Upper lobe of left lung (tissue), 4 donors: ENCODE data around the gene TCF7L1.

ENCODE experiments used
- POLR2A ChIP-seq, 4 donors: fragments of 450-650 bp; IDR thresholded peaks; one replicate each; pipeline ENCODE4 v1.5.1; 2016 to 2017; ENCODE audit warnings: antibody characterized with exemption in 4 of 4, mild to moderate bottlenecking in 2 of 4
- POLR2AphosphoS5 ChIP-seq, 2 donors: sonication (generic); formaldehyde crosslinking; IDR thresholded peaks; one replicate each; pipeline ENCODE4 v1.5.1; 2017; ENCODE audit warnings: antibody characterized with exemption in 2 of 2
- TF ChIP-seq, protein P1 (sequence below), 6 experiments: fragments of 450-650 bp in 4 of 6; fragments of 200-600 bp in 2 of 6; sonication (generic) in 2 of 6; IDR thresholded peaks; one replicate each; pipeline ENCODE4 v1.5.1; 2016 to 2019; ENCODE audit warnings: antibody characterized with exemption in 6 of 6

DNA sequence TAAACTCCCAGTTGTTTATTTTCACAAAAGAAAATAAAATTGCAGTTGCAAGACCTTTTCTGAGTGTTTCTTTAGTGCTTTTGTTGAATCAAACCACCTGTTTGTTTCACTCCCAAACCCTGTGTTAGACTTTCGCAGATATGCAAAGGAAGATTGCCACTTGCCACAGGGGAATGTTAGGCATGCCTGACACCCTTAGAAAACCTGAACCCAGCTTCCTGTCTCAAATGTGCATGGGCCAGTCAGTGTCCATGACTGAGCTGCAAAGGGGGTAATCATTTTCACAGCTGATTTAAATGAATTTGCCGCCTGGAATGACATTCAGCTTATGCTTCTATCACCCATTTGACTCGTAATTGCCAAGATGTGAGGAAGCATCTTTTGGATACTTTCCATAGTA lies 177.1 kb downstream of the TCF7L1 start:
- TF ChIP-seq, protein P1, sequence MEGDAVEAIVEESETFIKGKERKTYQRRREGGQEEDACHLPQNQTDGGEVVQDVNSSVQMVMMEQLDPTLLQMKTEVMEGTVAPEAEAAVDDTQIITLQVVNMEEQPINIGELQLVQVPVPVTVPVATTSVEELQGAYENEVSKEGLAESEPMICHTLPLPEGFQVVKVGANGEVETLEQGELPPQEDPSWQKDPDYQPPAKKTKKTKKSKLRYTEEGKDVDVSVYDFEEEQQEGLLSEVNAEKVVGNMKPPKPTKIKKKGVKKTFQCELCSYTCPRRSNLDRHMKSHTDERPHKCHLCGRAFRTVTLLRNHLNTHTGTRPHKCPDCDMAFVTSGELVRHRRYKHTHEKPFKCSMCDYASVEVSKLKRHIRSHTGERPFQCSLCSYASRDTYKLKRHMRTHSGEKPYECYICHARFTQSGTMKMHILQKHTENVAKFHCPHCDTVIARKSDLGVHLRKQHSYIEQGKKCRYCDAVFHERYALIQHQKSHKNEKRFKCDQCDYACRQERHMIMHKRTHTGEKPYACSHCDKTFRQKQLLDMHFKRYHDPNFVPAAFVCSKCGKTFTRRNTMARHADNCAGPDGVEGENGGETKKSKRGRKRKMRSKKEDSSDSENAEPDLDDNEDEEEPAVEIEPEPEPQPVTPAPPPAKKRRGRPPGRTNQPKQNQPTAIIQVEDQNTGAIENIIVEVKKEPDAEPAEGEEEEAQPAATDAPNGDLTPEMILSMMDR (IDR thresholded peaks at IDR 0.05): no peak
- TF ChIP-seq POLR2AphosphoS5 (IDR thresholded peaks at IDR 0.05) (no peak), POLR2A (IDR thresholded peaks at IDR 0.05) (no peak)
